Measurements from ENCODE around the gene CMSS1. TPM values are rescaled to one million over a fixed set of nuclear protein-coding genes. Genes with fewer than 3 reads are reported as not detected.

Gene CMSS1
- total and polyA plus RNA-seq, 2 of the 13 experiments (the other 11 are each of a cell fraction or from before 2014, with no cell fraction given): 6.4 to 48.7 TPM

GRCh38 chr3:100097919-100098783 lies 280.5 kb downstream of the CMSS1 start (continued):
- TF ChIP-seq, protein P1, sequence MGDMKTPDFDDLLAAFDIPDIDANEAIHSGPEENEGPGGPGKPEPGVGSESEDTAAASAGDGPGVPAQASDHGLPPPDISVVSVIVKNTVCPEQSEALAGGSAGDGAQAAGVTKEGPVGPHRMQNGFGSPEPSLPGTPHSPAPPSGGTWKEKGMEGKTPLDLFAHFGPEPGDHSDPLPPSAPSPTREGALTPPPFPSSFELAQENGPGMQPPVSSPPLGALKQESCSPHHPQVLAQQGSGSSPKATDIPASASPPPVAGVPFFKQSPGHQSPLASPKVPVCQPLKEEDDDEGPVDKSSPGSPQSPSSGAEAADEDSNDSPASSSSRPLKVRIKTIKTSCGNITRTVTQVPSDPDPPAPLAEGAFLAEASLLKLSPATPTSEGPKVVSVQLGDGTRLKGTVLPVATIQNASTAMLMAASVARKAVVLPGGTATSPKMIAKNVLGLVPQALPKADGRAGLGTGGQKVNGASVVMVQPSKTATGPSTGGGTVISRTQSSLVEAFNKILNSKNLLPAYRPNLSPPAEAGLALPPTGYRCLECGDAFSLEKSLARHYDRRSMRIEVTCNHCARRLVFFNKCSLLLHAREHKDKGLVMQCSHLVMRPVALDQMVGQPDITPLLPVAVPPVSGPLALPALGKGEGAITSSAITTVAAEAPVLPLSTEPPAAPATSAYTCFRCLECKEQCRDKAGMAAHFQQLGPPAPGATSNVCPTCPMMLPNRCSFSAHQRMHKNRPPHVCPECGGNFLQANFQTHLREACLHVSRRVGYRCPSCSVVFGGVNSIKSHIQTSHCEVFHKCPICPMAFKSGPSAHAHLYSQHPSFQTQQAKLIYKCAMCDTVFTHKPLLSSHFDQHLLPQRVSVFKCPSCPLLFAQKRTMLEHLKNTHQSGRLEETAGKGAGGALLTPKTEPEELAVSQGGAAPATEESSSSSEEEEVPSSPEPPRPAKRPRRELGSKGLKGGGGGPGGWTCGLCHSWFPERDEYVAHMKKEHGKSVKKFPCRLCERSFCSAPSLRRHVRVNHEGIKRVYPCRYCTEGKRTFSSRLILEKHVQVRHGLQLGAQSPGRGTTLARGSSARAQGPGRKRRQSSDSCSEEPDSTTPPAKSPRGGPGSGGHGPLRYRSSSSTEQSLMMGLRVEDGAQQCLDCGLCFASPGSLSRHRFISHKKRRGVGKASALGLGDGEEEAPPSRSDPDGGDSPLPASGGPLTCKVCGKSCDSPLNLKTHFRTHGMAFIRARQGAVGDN (CRISPR knock-in tag; IDR thresholded peaks at IDR 0.05): no peak
- no peak for TF ChIP-seq ZNF563 (CRISPR knock-in tag; IDR thresholded peaks at IDR 0.05)
- TF ChIP-seq CCDC6 (CRISPR knock-in tag; IDR thresholded peaks at IDR 0.05): no peak
- TF ChIP-seq ZNF674 (CRISPR knock-in tag; IDR thresholded peaks at IDR 0.05; ENCODE audit: low read depth): no peak
- 0 out of 2 replicates have a peak, but pooled peaks have one; percentile 23 for TF ChIP-seq ZSCAN29 (CRISPR knock-in tag; conservative IDR thresholded peaks at IDR 0.05)
- no peak for TF ChIP-seq ZZZ3 (CRISPR knock-in tag; IDR thresholded peaks at IDR 0.05; ENCODE audit: borderline replicate concordance)
- no peak for TF ChIP-seq ARNT2 (CRISPR knock-in tag; IDR thresholded peaks at IDR 0.05; ENCODE audit: low read depth)
- no peak for TF ChIP-seq MAZ (IDR thresholded peaks at IDR 0.05; ENCODE audit: borderline replicate concordance, low read depth, low read length)
- TF ChIP-seq MAZ (CRISPR knock-in tag; IDR thresholded peaks at IDR 0.05; ENCODE audit: low read depth): no peak
- TF ChIP-seq, protein P2, sequence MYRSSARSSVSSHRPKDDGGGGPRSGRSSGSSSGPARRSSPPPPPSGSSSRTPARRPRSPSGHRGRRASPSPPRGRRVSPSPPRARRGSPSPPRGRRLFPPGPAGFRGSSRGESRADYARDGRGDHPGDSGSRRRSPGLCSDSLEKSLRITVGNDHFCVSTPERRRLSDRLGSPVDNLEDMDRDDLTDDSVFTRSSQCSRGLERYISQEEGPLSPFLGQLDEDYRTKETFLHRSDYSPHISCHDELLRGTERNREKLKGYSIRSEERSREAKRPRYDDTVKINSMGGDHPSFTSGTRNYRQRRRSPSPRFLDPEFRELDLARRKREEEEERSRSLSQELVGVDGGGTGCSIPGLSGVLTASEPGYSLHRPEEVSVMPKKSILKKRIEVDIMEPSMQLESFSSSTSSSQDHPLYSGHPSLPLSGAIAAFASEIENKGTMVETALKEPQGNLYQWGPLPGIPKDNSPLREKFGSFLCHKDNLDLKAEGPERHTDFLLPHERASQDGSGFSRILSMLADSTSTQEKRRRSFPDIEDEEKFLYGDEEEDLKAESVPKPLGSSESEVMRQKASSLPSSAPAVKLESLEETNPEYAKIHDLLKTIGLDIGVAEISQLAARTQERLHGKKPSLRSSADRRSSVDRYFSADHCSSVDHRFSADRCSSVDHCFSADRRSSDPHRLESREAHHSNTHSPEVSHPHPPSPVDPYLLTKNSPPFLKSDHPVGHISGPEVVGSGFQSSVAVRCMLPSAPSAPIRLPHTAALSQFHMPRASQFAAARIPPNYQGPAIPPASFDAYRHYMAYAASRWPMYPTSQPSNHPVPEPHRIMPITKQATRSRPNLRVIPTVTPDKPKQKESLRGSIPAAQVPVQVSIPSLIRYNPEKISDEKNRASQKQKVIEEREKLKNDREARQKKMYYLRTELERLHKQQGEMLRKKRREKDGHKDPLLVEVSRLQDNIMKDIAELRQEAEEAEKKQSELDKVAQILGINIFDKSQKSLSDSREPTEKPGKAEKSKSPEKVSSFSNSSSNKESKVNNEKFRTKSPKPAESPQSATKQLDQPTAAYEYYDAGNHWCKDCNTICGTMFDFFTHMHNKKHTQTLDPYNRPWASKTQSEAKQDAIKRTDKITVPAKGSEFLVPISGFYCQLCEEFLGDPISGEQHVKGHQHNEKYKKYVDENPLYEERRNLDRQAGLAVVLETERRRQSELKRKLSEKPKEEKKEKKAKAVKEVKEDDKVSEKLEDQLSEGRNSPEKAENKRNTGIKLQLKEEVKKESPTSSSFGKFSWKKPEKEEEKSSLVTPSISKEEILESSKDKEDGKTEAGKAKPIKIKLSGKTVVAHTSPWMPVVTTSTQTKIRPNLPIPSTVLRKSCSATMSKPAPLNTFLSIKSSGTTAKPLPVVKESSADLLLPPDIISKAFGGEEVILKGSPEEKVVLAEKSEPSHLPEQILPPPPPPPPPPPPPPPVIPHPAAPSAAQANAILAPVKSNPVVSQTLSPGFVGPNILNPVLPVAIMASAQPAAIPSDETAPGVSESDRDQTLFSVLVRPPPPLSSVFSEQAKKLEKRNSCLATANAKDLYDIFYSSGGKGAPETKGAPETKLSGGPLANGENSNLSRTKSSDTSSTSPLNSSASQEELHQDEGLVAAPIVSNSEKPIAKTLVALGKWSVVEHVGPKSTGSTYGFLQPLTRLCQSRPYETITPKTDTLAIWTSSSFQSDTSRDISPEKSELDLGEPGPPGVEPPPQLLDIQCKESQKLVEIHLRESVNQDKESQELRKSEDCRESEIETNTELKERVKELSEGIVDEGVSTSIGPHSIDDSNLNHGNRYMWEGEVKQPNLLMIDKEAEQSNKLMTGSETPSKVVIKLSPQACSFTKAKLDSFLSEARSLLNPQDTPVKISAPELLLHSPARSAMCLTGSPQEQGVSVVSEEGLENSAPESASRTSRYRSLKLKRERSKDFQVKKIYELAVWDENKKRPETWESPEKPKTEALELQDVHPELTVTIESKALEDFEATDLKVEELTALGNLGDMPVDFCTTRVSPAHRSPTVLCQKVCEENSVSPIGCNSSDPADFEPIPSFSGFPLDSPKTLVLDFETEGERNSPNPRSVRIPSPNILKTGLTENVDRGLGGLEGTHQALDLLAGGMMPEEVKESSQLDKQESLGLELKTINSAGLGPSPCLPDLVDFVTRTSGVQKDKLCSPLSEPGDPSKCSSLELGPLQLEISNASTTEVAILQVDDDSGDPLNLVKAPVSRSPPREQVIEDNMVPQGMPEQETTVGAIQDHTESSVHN (CRISPR knock-in tag; IDR thresholded peaks at IDR 0.05): no peak
- TF ChIP-seq, protein P3, sequence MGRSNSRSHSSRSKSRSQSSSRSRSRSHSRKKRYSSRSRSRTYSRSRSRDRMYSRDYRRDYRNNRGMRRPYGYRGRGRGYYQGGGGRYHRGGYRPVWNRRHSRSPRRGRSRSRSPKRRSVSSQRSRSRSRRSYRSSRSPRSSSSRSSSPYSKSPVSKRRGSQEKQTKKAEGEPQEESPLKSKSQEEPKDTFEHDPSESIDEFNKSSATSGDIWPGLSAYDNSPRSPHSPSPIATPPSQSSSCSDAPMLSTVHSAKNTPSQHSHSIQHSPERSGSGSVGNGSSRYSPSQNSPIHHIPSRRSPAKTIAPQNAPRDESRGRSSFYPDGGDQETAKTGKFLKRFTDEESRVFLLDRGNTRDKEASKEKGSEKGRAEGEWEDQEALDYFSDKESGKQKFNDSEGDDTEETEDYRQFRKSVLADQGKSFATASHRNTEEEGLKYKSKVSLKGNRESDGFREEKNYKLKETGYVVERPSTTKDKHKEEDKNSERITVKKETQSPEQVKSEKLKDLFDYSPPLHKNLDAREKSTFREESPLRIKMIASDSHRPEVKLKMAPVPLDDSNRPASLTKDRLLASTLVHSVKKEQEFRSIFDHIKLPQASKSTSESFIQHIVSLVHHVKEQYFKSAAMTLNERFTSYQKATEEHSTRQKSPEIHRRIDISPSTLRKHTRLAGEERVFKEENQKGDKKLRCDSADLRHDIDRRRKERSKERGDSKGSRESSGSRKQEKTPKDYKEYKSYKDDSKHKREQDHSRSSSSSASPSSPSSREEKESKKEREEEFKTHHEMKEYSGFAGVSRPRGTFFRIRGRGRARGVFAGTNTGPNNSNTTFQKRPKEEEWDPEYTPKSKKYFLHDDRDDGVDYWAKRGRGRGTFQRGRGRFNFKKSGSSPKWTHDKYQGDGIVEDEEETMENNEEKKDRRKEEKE (IDR thresholded peaks at IDR 0.05): no peak
- TF ChIP-seq ZNF501 (CRISPR knock-in tag; IDR thresholded peaks at IDR 0.05): no peak

Data from HepG2 (cell line).